HL-60 (cell line): ENCODE data around the gene CTNNA3.

Experiments
- POLR2AphosphoS5 ChIP-seq: IDR thresholded peaks from 2 replicates; pipeline ENCODE4 v1.6.1; 2012; ENCODE audit warnings: low read depth
- TF ChIP-seq, protein P1 (sequence below): IDR thresholded peaks from one replicate; pipeline ENCODE4 v1.5.1; 2011; ENCODE audit warnings: low read length, control low read depth, inconsistent platforms; ENCODE audit not compliant: insufficient read depth
- TF ChIP-seq, protein P2 (sequence below): IDR thresholded peaks from 2 replicates; pipeline ENCODE4 v1.6.1; 2012; ENCODE audit warnings: low read depth; ENCODE audit not compliant: insufficient replicate concordance

DNA sequence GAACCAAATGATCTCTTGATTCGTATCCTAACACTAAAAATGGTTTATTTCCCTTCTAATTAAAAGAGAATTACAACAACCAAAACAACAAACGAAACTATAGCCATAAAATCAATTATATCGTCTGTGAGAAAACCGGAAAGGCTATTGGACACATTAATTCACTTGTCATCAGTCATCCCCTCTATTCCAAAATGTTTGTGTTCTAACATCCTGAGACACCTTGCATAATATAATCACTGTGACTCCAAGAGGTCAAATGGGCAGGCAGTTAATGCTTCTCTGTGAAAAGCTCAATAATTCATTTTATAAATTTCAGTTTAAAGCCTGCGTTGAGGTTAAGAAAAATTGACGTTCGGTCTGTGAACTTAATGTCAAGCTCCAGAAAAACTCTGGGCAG, 770.6 kb downstream of the CTNNA3 start:
- TF ChIP-seq, protein P1, sequence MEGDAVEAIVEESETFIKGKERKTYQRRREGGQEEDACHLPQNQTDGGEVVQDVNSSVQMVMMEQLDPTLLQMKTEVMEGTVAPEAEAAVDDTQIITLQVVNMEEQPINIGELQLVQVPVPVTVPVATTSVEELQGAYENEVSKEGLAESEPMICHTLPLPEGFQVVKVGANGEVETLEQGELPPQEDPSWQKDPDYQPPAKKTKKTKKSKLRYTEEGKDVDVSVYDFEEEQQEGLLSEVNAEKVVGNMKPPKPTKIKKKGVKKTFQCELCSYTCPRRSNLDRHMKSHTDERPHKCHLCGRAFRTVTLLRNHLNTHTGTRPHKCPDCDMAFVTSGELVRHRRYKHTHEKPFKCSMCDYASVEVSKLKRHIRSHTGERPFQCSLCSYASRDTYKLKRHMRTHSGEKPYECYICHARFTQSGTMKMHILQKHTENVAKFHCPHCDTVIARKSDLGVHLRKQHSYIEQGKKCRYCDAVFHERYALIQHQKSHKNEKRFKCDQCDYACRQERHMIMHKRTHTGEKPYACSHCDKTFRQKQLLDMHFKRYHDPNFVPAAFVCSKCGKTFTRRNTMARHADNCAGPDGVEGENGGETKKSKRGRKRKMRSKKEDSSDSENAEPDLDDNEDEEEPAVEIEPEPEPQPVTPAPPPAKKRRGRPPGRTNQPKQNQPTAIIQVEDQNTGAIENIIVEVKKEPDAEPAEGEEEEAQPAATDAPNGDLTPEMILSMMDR: no peak
- TF ChIP-seq, protein P2, sequence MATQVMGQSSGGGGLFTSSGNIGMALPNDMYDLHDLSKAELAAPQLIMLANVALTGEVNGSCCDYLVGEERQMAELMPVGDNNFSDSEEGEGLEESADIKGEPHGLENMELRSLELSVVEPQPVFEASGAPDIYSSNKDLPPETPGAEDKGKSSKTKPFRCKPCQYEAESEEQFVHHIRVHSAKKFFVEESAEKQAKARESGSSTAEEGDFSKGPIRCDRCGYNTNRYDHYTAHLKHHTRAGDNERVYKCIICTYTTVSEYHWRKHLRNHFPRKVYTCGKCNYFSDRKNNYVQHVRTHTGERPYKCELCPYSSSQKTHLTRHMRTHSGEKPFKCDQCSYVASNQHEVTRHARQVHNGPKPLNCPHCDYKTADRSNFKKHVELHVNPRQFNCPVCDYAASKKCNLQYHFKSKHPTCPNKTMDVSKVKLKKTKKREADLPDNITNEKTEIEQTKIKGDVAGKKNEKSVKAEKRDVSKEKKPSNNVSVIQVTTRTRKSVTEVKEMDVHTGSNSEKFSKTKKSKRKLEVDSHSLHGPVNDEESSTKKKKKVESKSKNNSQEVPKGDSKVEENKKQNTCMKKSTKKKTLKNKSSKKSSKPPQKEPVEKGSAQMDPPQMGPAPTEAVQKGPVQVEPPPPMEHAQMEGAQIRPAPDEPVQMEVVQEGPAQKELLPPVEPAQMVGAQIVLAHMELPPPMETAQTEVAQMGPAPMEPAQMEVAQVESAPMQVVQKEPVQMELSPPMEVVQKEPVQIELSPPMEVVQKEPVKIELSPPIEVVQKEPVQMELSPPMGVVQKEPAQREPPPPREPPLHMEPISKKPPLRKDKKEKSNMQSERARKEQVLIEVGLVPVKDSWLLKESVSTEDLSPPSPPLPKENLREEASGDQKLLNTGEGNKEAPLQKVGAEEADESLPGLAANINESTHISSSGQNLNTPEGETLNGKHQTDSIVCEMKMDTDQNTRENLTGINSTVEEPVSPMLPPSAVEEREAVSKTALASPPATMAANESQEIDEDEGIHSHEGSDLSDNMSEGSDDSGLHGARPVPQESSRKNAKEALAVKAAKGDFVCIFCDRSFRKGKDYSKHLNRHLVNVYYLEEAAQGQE: no peak
- TF ChIP-seq POLR2AphosphoS5: no peak
